Testis (tissue), 2 donors: ENCODE results near the gene STRIT1.

Source experiments
- CTCF ChIP-seq, 3 experiments: fragments of 450-650 bp in 2 of 3; fragments of 200-600 bp in 1 of 3; sonication (generic) in 1 of 3; IDR thresholded peaks; one replicate each; pipeline ENCODE4 v1.5.1; 2016 to 2019; ENCODE audit warnings: antibody characterized with exemption in 3 of 3, mild to moderate bottlenecking in 2 of 3, moderate library complexity in 1 of 3
- POLR2A ChIP-seq: fragments of 450-650 bp; IDR thresholded peaks from one replicate; pipeline ENCODE4 v1.6.1; 2017; ENCODE audit warnings: antibody characterized with exemption, mild to moderate bottlenecking, moderate library complexity

- no peak for TF ChIP-seq CTCF (IDR thresholded peaks at IDR 0.05)
- no peak for TF ChIP-seq POLR2A
Observed at GRCh38 chr3:155270485-155271342, 22.8 kb downstream of the STRIT1 start.
